Lung (tissue), 12 donors: ENCODE measurements around the gene RASSF8. TPM values are rescaled to one million over a fixed set of nuclear protein-coding genes. Genes with fewer than 3 reads are reported as not detected.
A peak's percentile ranks its signal among the peaks of the same experiment; 100 is the strongest.

Source experiments
- ATAC-seq: fragments of 200-7000 bp; cut with Tn5 transposase; one replicate; pipeline ENCODE4 v1.9.1; 2020; ENCODE audit warnings: moderate number of reproducible peaks; ENCODE audit not compliant: insufficient read depth, low FRiP score
- DNase-seq, 3 donors: peaks; one replicate each; pipeline ENCODE4 v3.0.0-alpha.2; 2013 to 2017
- H3K27ac ChIP-seq, 2 donors: one replicate each; pipeline ENCODE4 v1.5.1; 2013; ENCODE audit warnings: mild to moderate bottlenecking in 2 of 2, moderate library complexity in 2 of 2, control low read depth in 1 of 2, inconsistent platforms in 1 of 2, low read depth in 1 of 2, low read length in 1 of 2
- H3K27me3 ChIP-seq, 3 donors: one replicate each; pipeline ENCODE4 v1.5.1; 2013; ENCODE audit warnings: low read length in 2 of 3; ENCODE audit not compliant: control insufficient read depth in 3 of 3, insufficient read depth in 3 of 3
- H3K36me3 ChIP-seq, 4 donors: one replicate each; pipeline ENCODE4 v1.5.1; 2013; ENCODE audit warnings: low read length in 4 of 4, mild to moderate bottlenecking in 1 of 4, moderate library complexity in 1 of 4; ENCODE audit not compliant: control insufficient read depth in 4 of 4, insufficient read depth in 4 of 4
- H3K4me1 ChIP-seq, 5 donors: one replicate each; pipeline ENCODE4 v1.5.1; 2013; ENCODE audit warnings: low read length in 5 of 5, mild to moderate bottlenecking in 2 of 5, moderate library complexity in 1 of 5; ENCODE audit not compliant: control insufficient read depth in 5 of 5, insufficient read depth in 5 of 5
- H3K4me3 ChIP-seq: one replicate; pipeline ENCODE4 v1.5.1; 2013; ENCODE audit warnings: mild to moderate bottlenecking, control low read depth, moderate library complexity
- H3K9ac ChIP-seq, 2 donors: one replicate each; pipeline ENCODE4 v1.5.1; 2013; ENCODE audit warnings: low read length in 2 of 2, control low read depth in 1 of 2; ENCODE audit not compliant: insufficient read depth in 1 of 2
- H3K9me3 ChIP-seq, 4 donors: one replicate each; pipeline ENCODE4 v1.5.1; 2013; ENCODE audit warnings: low read length in 3 of 4, mild to moderate bottlenecking in 1 of 4, moderate library complexity in 1 of 4; ENCODE audit not compliant: control insufficient read depth in 4 of 4, insufficient read depth in 3 of 4
- CTCF ChIP-seq: IDR thresholded peaks from 2 replicates; pipeline ENCODE4 v1.5.1; 2012; ENCODE audit warnings: mild to moderate bottlenecking; ENCODE audit errors: control extremely low read depth, extremely low read depth
- WGBS, 2 donors: extraction: QIAGEN DNeasy Blood & Tissue Kit; methylation state at CpG; one replicate each; pipeline ENCODE4 v1.1.7; 2013; 5-methylcytosine and 5-hydroxymethylcytosine counted together
- polyA plus RNA-seq, 2 donors: library from polyadenylated mRNA; stranded (reverse); fragments of 200-250 nt; gene quantifications; one replicate each; pipeline ENCODE4 v1.2.1, GENCODE V29; 2013
- total RNA-seq, 2 donors: library from RNA; depleted of rRNA in 1 of 2; stranded (reverse); fragments of >200 nt in 1 of 2; gene quantifications; one replicate each; pipeline ENCODE4 v1.2.1, GENCODE V29; 2014 to 2021
- donor health status: control.
- donor health status: control.
- donor health status: Bipolar disorder and iron deficiency.
- donor health status: healthy.
- donor health status: DM: yes; HTN: yes; CAD: no.

The RASSF8 gene
- total and polyA plus RNA-seq, 4 donors = 9.0 to 68.4 (median 28.2) TPM

- Histone ChIP-seq H3K4me3 (no peak overlapping the region), H3K9ac (no peak overlapping the region), H3K9me3 (peaks cover 0 to 2% (median 0%) of the 10 kb centered on the region in 4 donors), H3K4me1 (peaks cover 0 to 12% (median 0%) of the 10 kb centered on the region in 5 donors), H3K36me3 (no peaks in the 10 kb centered on the region), H3K27me3 (no peaks in the 10 kb centered on the region), H3K27ac (no peak overlapping the region)
- DNase-seq (no peak), ATAC-seq (no peak)
- 90 to 92% methylated on average over 1 of the region's 1 CpG for WGBS, 2 donors
- TF ChIP-seq CTCF = no peak
Observed at GRCh38 chr12:26080911-26081310, 122.4 kb downstream of the RASSF8 start.

DNA sequence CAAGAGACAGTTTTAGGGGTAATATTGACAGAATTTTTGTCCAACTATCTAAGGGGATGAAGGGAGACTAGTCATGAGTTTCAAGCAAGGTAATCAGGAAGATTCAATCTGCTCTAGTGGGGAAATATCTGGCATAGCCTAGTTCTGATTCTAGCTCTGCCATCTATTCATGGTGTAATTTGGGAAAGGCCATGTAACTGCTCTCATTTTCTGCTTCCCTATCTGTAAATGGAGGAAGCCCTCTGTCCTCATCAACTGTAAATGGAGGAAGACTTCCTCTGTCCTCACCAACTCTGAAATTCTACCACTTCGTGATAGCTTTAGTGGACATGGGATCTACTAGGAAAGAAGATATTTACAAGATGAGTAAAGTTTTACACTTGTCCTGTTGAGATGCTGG lies 128.5 kb downstream of the RASSF8 start:
- no peak for TF ChIP-seq CTCF
- H3K9me3 ChIP-seq = peaks cover 0 to 2% (median 0%) of the 10 kb centered on the region in 4 donors
- DNase-seq (no peak), ATAC-seq (no peak)
- no peak overlapping the region for H3K27ac ChIP-seq
- H3K4me1 ChIP-seq = peaks cover 0 to 9% (median 3%) of the 10 kb centered on the region in 5 donors
- H3K9ac ChIP-seq = no peak overlapping the region
- H3K27me3 ChIP-seq = peaks cover 0 to 3% (median 0%) of the 10 kb centered on the region in 3 donors
- WGBS, 2 donors = 59 to 83% methylated on average over 1 of the region's 1 CpG
- H3K36me3 ChIP-seq = no peaks in the 10 kb centered on the region
- no peak overlapping the region for H3K4me3 ChIP-seq

- peak; percentile 53 for ATAC-seq
- Histone ChIP-seq H3K4me3 (no peak overlapping the region), H3K9me3 (peaks cover 0 to 2% (median 0%) of the 10 kb centered on the region in 4 donors), H3K27ac (no peak overlapping the region), H3K9ac (no peak overlapping the region), H3K4me1 (peaks cover 0 to 21% (median 3%) of the 10 kb centered on the region in 5 donors), H3K27me3 (peaks cover 0 to 3% (median 0%) of the 10 kb centered on the region in 3 donors), H3K36me3 (no peaks in the 10 kb centered on the region)
- peak in 1 of 3 donors; percentile 31 for DNase-seq
- 48 to 53% methylated on average over 2 of the region's 2 CpGs for WGBS, 2 donors
- no peak for TF ChIP-seq CTCF
Observed at GRCh38 chr12:26088998-26089397, 130.5 kb downstream of the RASSF8 start.
